Glutamatergic neuron (in vitro differentiated cells): ENCODE measurements around the gene KIRREL3. TPM values are rescaled to one million over a fixed set of nuclear protein-coding genes. Genes with fewer than 3 reads are reported as not detected.

ENCODE experiments used
- DNase-seq: peaks from one replicate; pipeline ENCODE4 v3.0.0; 2022
- H3K27ac Mint-ChIP-seq: one replicate; pipeline ENCODE4 v1.8.0; 2020; ENCODE audit warnings: mild to moderate bottlenecking, mixed read lengths, inconsistent platforms; ENCODE audit not compliant: unreplicated experiment
- H3K27me3 Mint-ChIP-seq: one replicate; pipeline ENCODE4 v1.8.0; 2020; ENCODE audit warnings: mild to moderate bottlenecking, moderate library complexity, mixed read lengths, inconsistent platforms; ENCODE audit not compliant: unreplicated experiment
- H3K36me3 Mint-ChIP-seq: one replicate; pipeline ENCODE4 v1.8.0; 2020; ENCODE audit warnings: mild to moderate bottlenecking, mixed read lengths, inconsistent platforms; ENCODE audit not compliant: unreplicated experiment
- H3K4me1 Mint-ChIP-seq: one replicate; pipeline ENCODE4 v1.8.0; 2020; ENCODE audit warnings: mild to moderate bottlenecking, low read depth, mixed read lengths, inconsistent platforms; ENCODE audit not compliant: unreplicated experiment
- H3K4me3 Mint-ChIP-seq: one replicate; pipeline ENCODE4 v1.8.0; 2020; ENCODE audit warnings: mild to moderate bottlenecking, mixed read lengths, inconsistent platforms; ENCODE audit not compliant: unreplicated experiment
- H3K9me3 Mint-ChIP-seq: one replicate; pipeline ENCODE4 v1.8.0; 2020; ENCODE audit warnings: mild to moderate bottlenecking, moderate library complexity, mixed read lengths, inconsistent platforms; ENCODE audit not compliant: unreplicated experiment
- CTCF ChIP-seq: fragments of 200-600 bp; sonication (generic); IDR thresholded peaks from one replicate; pipeline ENCODE4 v1.5.0; 2021; ENCODE audit not compliant: partially characterized antibody, unreplicated experiment
- total RNA-seq: library from RNA; stranded (reverse); fragmentation: NEBNext Ultra II Directional; extraction: Animal tissue kit (Norgen Biotek cat#: 25700); gene quantifications from one replicate; pipeline ENCODE4 v1.2.1, GENCODE V29; 2021; ENCODE audit not compliant: unreplicated experiment

The KIRREL3 gene
- total RNA-seq, 1 donor from 2014 or later = 25.3 TPM

GRCh38 chr11:126537492-126537891 lies 463.1 kb downstream of the KIRREL3 start:
- no peak overlapping the region for H3K4me3 Mint-ChIP-seq

GRCh38 chr11:126534141-126534805 lies 466.3 kb downstream of the KIRREL3 start:
- H3K9me3 Mint-ChIP-seq = peaks cover 2% of the 10 kb centered on the region
- peaks cover 4% of the 10 kb centered on the region for H3K4me1 Mint-ChIP-seq
- H3K4me3 Mint-ChIP-seq = no peak overlapping the region
- H3K27me3 Mint-ChIP-seq = peaks cover 13% of the 10 kb centered on the region
- no peak overlapping the region for H3K27ac Mint-ChIP-seq
- peaks cover 2% of the 10 kb centered on the region for H3K36me3 Mint-ChIP-seq
- TF ChIP-seq CTCF = no peak
- DNase-seq = no peak

More at GRCh38 chr11:126537492-126537891, 463.1 kb downstream of the KIRREL3 start:
- no peak for DNase-seq
- peaks cover 13% of the 10 kb centered on the region for H3K27me3 Mint-ChIP-seq
- peaks cover 2% of the 10 kb centered on the region for H3K9me3 Mint-ChIP-seq
- TF ChIP-seq CTCF = no peak
- H3K27ac Mint-ChIP-seq = peak overlapping the region; percentile 5
- H3K36me3 Mint-ChIP-seq = peaks cover 7% of the 10 kb centered on the region
- peaks cover 4% of the 10 kb centered on the region for H3K4me1 Mint-ChIP-seq

- peaks cover 13% of the 10 kb centered on the region for H3K27me3 Mint-ChIP-seq
- no peaks in the 10 kb centered on the region for H3K36me3 Mint-ChIP-seq
- no peak for TF ChIP-seq CTCF
- peaks cover 2% of the 10 kb centered on the region for H3K9me3 Mint-ChIP-seq
- DNase-seq = no peak
- no peak overlapping the region for H3K4me3 Mint-ChIP-seq
- peaks cover 4% of the 10 kb centered on the region for H3K4me1 Mint-ChIP-seq
- no peak overlapping the region for H3K27ac Mint-ChIP-seq
Observed at GRCh38 chr11:126533560-126533959, 467.0 kb downstream of the KIRREL3 start.

- H3K27ac Mint-ChIP-seq = no peak overlapping the region
- H3K4me1 Mint-ChIP-seq = peaks cover 11% of the 10 kb centered on the region
- TF ChIP-seq CTCF = no peak
- no peak overlapping the region for H3K4me3 Mint-ChIP-seq
- no peak for DNase-seq
- H3K27me3 Mint-ChIP-seq = peaks cover 9% of the 10 kb centered on the region
- peaks cover 2% of the 10 kb centered on the region for H3K9me3 Mint-ChIP-seq
- H3K36me3 Mint-ChIP-seq = no peaks in the 10 kb centered on the region
Observed at GRCh38 chr11:126530416-126530815, 470.2 kb downstream of the KIRREL3 start.

- TF ChIP-seq CTCF = no peak
- Mint-ChIP-seq H3K9me3 (peaks cover 2% of the 10 kb centered on the region), H3K27ac (no peak overlapping the region), H3K4me3 (no peak overlapping the region), H3K27me3 (peaks cover 4% of the 10 kb centered on the region), H3K4me1 (peaks cover 10% of the 10 kb centered on the region), H3K36me3 (no peaks in the 10 kb centered on the region)
- DNase-seq = no peak
Observed at GRCh38 chr11:126529037-126529436, 471.5 kb downstream of the KIRREL3 start.
